Stimulated activated CD8-positive, alpha-beta memory T cell treated with anti-CD3 and anti-CD28 coated beads, Interleukin-15, amount 100 ng/mL, for 24 hours (primary cell): Measurements from ENCODE around the gene ARL6IP6.
A peak's percentile ranks its signal among the peaks of the same experiment; 100 is the strongest.

Source experiments
- DNase-seq: peaks from one replicate; pipeline ENCODE4 v3.0.0-alpha.2; 2020; ENCODE audit warnings: low read depth

Gene ARL6IP6

GRCh38 chr2:152718076-152718908 lies at the start of gene ARL6IP6:
TSS of gene ARL6IP6 (plus strand) at chr2:152718620. CDS start at chr2:152718625, 5 bp downstream.
- peak; percentile 78 for DNase-seq

DNA sequence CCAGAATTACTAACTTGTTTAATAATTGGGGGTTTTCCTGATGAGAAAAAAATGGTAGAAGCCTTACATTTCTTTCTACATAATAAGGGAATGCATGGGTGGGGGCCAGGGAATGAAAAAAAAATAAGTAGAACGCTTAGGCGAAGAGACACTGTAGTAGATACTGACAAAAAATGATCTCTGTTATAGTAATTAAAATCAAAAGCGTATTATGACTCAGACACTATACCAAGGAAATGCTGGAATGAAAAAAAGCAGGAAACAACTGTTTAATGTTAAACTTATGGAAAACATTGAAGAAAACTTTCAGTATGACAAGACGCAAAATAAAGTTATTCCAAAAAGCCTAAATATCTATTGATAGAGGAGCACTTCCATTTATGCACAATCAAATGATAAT lies 44.1 kb upstream of the ARL6IP6 start:
- no peak for DNase-seq

DNA sequence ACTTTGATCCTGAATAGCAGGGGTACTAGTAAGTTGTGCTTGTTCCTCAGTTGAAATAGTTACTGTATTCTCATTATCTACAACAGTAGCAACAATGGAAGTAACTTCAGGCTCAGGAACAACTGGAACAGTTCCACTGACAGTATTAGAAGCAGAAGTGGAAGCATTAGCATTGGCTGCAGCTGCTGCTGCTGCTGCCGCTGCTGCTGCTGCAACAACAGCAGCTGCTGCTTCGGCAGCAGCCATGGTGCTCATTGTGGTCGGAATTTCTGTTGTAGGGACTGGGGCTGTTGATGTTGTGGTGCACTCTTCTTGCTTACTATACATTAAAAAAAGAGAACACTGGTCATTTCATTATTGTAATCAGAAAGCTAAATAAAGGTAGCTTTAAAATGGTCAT lies 42.0 kb upstream of the ARL6IP6 start:
- DNase-seq = no peak

DNA sequence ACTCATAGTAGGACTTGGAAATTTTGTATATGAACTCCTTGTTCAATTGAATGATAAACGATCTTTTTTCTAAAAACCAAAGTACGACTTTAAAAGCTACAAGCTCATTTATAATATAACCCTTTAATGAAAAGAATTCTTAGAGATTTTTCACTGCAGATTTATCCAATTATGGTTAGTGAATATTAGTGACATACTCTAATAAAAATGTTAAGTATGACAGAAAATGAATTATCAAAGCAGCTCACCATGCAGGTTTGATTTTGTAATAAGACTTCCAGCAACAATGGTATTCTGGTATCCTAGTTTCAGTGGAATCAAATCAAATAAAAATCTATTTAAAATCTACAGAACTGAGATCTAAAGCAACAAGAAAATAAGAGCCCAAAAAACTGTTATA lies 39.6 kb upstream of the ARL6IP6 start:
- DNase-seq = no peak

- DNase-seq = no peak
These were observed 35.8 kb upstream of the ARL6IP6 start for GRCh38 chr2:152682663-152683062.

- no peak for DNase-seq
These were observed 35.0 kb upstream of the ARL6IP6 start for GRCh38 chr2:152683400-152683799.

DNA sequence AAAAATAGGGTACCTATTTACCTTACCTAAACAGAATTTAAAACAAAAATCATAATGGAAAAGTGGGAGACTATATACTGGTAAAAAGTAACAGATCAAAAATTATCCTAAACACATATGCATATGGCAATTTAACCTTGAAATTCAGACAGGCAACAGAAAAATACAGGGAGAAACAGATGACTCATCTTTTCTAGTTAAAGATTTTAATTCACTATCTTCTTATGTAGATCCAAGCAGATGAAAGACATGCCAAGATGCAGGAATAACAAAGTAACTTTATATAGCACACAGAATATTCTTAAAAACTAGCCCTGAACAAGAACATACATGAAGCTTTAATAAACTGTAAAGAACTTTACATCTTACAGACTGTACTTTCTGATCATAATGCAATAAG lies 32.1 kb upstream of the ARL6IP6 start:
- DNase-seq = no peak

- no peak for DNase-seq
These were observed 25.4 kb upstream of the ARL6IP6 start for GRCh38 chr2:152693033-152693432.

- DNase-seq = no peak
These were observed 24.2 kb upstream of the ARL6IP6 start for GRCh38 chr2:152694161-152694661.

- DNase-seq = no peak
These were observed 22.7 kb upstream of the ARL6IP6 start for GRCh38 chr2:152695763-152696162.

GRCh38 chr2:152696476-152696875 lies 21.9 kb upstream of the ARL6IP6 start:
- no peak for DNase-seq

DNA sequence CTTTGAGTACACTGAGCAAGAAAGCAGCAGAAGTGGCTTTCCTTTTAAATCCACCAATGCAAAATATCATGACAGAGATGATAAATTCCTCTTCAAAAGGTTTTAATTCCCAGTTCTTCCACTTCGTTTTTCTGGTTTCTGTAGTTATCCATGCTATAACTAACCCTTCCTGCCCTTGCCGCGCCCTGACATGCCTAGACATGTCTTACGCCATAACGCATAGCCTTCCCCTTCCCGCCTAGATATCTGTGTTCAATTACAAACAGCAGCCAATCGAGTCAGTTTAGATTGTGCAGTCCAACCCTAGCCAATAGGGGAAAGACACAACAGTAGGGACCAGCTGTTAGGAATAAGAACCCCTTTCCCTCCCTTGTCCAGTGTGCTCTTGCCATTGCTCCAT lies 17.2 kb upstream of the ARL6IP6 start:
- no peak for DNase-seq

DNA sequence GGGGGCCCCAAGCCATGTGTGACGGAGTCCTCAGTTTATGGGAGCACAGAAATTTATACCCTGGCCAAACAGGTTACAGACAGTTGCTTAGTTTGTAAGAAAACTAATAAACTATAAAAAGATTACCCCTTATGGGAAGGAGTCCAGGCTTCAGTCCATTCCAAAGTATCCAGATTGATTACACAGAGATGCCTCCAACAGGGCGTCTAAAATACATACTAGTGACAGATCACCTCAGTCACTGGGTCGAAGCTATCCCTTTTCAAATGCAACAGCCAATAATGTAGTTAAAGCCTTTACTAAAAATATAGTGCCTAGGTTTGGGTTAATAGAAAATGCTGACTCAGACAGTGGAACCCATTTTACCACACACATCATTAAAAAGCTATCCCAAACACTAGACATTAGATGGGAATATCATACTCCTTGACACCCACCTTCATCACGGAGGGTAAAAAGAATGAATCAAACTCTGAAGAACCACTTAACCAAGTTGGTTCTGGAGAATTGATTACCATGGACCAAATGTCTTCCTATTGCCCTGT lies 11.9 kb upstream of the ARL6IP6 start:
- no peak for DNase-seq

- DNase-seq = no peak
These were observed 9.7 kb upstream of the ARL6IP6 start for GRCh38 chr2:152708742-152709141.

DNA sequence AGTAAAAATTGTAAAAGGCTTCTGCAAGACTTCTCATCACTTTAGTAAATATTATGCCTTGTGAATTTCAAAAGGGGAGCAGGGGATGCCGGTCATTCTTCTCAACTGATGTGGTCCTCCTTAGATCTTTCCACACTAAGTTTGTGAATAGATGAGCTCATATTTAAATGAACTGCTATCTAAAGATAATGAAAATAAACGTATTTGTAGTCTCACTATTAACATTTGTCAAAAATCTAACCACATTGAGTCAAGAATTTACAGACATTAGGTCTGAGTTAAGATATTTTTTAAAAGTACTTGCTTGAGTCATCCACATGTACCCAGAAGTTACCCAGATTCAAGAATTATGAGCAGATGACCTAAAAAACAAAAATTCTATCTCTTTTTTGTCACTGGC lies 7.7 kb upstream of the ARL6IP6 start:
- no peak for DNase-seq

GRCh38 chr2:152715112-152715511 lies 3.3 kb upstream of the ARL6IP6 start:
- DNase-seq = no peak

GRCh38 chr2:152715854-152716428 lies 2.5 kb upstream of the ARL6IP6 start:
- no peak for DNase-seq

GRCh38 chr2:152716805-152717227 lies 1.6 kb upstream of the ARL6IP6 start:
- DNase-seq = no peak

GRCh38 chr2:152717228-152718075 lies 968 bp upstream of the ARL6IP6 start, which contains the start of gene PRPF40A:
TSS of gene PRPF40A (minus strand) at chr2:152717461. CDS start at chr2:152717439, 22 bp downstream.
- peak; percentile 97 for DNase-seq

DNA sequence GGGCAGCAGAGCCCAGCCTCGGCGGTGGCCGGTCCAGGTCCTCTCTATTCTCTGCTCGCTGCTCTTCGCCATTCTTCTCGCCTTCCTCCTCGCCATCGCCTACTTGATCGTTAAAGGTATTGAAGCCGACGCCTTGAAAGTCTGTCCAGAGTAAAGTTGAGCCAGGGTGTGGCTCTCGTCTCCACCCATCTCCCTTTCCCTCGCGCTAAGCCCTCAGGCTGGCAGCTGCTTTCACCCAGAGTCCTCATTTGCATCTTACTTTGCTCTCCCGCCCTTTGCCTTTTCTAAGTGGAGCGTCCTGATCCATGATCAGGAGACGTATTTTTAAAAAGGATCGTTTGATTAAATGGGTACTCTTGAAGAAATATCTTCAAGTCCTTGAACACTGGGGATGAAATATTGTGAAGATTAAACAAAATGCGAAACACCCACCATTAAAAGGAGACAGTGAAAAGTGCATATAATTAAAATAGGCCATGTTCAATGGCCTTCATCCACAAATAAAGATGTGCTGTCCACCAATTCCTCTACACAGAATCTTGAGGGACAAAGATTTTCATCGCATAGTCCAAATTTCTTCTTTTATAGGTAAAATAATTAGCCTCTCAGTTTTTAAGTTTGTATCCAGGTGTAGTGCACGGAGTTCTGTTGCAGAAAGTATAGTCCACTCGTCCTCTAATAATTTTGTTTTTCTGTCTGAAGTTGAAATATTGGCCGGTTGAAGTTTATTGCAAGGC lies 657 bp downstream of the ARL6IP6 start:
- no peak for DNase-seq

DNA sequence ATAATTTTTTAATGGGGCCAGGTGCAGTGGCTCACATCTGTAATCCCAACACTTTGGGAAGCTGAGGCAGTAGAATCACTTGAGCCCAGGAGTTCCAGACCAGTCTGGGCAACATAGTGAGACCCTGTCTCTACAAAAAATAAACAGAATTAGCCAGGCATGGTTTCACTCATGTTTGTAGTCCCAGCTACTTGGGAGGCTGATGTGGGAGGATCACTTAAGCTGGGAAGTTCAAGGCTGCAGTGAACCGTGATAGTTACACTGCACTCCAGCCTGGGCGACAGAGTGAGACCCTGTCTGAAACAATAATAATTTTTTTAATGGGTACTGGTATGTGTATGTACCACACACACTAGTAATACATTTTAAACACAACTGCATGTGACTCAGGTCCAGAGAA lies 2.4 kb downstream of the ARL6IP6 start:
- DNase-seq = no peak
